OCI-LY7 (cell line): ENCODE data around the gene EGLN2.

ENCODE experiments used
- EZH2phosphoT487 ChIP-seq: fragments of 200-600 bp; sonication (generic); IDR thresholded peaks from 2 replicates; pipeline ENCODE4 v1.6.1; 2018; ENCODE audit warnings: low read depth, borderline replicate concordance, mild to moderate bottlenecking, mixed run types, antibody characterized with exemption, low read length, moderate library complexity, mixed read lengths
- TF ChIP-seq, protein P1 (sequence below): fragments of 200-600 bp; sonication (generic); conservative IDR thresholded peaks from 2 replicates; pipeline ENCODE4 v1.5.1; 2014; ENCODE audit warnings: mild to moderate bottlenecking, antibody characterized with exemption, low read length, moderate library complexity, mixed read lengths

DNA sequence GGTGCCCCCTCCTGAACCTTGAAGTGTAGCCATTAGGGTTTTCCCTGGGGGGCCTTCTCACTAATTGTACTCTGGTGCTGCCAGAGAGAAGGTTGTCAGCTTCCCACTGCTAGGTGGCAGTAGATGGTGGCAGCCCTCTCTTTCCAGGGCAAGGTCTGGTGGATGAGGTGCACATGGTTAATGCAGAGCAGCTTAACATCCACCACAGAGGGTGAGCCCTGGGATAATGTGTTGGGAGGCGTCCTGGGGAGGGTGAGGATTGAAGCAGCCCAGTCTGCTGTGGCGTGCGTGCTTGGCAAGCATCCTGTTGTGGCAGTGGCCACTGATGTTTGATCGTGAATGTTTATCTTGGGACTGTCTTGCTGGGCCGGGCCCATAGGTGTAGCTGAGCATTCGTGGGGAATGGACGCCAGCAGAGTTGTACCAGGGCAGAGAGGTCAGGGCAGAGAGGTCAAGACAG lies 5.8 kb downstream of the EGLN2 start:
- TF ChIP-seq, protein P1, sequence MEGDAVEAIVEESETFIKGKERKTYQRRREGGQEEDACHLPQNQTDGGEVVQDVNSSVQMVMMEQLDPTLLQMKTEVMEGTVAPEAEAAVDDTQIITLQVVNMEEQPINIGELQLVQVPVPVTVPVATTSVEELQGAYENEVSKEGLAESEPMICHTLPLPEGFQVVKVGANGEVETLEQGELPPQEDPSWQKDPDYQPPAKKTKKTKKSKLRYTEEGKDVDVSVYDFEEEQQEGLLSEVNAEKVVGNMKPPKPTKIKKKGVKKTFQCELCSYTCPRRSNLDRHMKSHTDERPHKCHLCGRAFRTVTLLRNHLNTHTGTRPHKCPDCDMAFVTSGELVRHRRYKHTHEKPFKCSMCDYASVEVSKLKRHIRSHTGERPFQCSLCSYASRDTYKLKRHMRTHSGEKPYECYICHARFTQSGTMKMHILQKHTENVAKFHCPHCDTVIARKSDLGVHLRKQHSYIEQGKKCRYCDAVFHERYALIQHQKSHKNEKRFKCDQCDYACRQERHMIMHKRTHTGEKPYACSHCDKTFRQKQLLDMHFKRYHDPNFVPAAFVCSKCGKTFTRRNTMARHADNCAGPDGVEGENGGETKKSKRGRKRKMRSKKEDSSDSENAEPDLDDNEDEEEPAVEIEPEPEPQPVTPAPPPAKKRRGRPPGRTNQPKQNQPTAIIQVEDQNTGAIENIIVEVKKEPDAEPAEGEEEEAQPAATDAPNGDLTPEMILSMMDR, result peak; percentile 70
- no peak for TF ChIP-seq EZH2phosphoT487
